Measurements from ENCODE around the gene YIPF6. TPM values are rescaled to one million over a fixed set of nuclear protein-coding genes. Genes with fewer than 3 reads are reported as not detected.
"Not testable (repeated sequence)": the region's sequence is repeated elsewhere in the genome, so short reads cannot be mapped to it uniquely, and the experiment has no call there.

The YIPF6 gene
- total and polyA plus RNA-seq, 2 experiments from 2014 or later = 17.0 to 39.2 TPM

DNA sequence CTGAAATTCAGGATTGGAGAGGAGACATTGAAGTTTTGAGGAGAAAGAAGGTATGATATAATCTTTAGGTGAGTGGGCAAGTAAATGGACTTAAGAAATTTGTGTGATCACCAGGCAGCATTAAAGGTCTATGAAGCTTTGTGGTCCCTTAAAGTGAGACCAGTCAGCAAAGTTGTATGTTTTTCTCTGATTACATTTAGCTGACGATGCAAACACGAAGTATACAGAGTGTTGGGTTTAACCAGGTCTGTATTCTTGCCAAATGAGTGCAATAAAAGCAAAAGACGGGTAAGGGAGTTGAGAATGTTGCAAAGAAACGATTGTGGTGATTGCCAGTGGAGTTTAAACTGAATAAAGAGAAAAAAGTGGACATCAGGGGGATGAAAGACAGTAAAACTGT, 11.6 kb upstream of the YIPF6 start:
- H3K36me3 ChIP-seq = no peaks in the 10 kb centered on the region
- H3K4me3 ChIP-seq = no peak overlapping the region
- DNase-seq (ENCODE audit: low read depth in 1 of 2, low spot score in 1 of 2) = no peak
- no peaks in the 10 kb centered on the region for H3K9me3 ChIP-seq (ENCODE audit: low read depth)
- H3K27me3 ChIP-seq = no peaks in the 10 kb centered on the region
- TF ChIP-seq, protein P1, sequence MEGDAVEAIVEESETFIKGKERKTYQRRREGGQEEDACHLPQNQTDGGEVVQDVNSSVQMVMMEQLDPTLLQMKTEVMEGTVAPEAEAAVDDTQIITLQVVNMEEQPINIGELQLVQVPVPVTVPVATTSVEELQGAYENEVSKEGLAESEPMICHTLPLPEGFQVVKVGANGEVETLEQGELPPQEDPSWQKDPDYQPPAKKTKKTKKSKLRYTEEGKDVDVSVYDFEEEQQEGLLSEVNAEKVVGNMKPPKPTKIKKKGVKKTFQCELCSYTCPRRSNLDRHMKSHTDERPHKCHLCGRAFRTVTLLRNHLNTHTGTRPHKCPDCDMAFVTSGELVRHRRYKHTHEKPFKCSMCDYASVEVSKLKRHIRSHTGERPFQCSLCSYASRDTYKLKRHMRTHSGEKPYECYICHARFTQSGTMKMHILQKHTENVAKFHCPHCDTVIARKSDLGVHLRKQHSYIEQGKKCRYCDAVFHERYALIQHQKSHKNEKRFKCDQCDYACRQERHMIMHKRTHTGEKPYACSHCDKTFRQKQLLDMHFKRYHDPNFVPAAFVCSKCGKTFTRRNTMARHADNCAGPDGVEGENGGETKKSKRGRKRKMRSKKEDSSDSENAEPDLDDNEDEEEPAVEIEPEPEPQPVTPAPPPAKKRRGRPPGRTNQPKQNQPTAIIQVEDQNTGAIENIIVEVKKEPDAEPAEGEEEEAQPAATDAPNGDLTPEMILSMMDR (IDR thresholded peaks at IDR 0.05; ENCODE audit: low read depth, low read length) = no peak
- H3K27ac ChIP-seq = no peak overlapping the region
- H3K4me1 ChIP-seq (ENCODE audit: low read depth) = no peaks in the 10 kb centered on the region

- TF ChIP-seq, protein P1 (IDR thresholded peaks at IDR 0.05; ENCODE audit: low read depth, low read length) = no peak
- no peaks in the 10 kb centered on the region for H3K9me3 ChIP-seq (ENCODE audit: low read depth)
- DNase-seq (ENCODE audit: low read depth in 1 of 2, low spot score in 1 of 2) = no peak
- H3K27ac ChIP-seq = no peak overlapping the region
- no peaks in the 10 kb centered on the region for H3K4me1 ChIP-seq (ENCODE audit: low read depth)
- H3K27me3 ChIP-seq = no peaks in the 10 kb centered on the region
- no peak overlapping the region for H3K4me3 ChIP-seq
- H3K36me3 ChIP-seq = no peaks in the 10 kb centered on the region
Observed at GRCh38 chrX:68487924-68488323, 10.9 kb upstream of the YIPF6 start.

DNA sequence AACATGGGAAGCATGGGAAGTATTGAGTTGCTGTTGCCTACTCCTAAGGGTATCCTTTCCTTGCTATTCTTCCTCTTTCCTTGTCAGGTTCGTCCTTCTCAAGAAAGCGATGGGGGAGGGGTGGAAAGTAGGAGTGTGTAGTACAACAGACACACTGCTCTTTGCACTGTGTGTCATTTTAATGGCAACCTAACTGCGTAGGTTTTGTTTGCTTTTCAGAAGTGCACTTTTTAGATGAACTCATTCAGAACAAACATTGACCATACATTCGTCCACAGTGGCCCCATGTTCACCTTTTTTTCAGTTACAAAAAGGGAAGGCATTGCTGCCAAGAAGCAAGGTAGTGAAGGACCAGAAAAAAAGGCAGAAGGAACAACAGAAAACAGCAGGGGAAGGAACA, 10.2 kb upstream of the YIPF6 start:
- Histone ChIP-seq H3K4me3 (no peak overlapping the region), H3K36me3 (no peaks in the 10 kb centered on the region), H3K4me1 (ENCODE audit: low read depth) (no peaks in the 10 kb centered on the region), H3K9me3 (ENCODE audit: low read depth) (no peaks in the 10 kb centered on the region), H3K27me3 (no peaks in the 10 kb centered on the region), H3K27ac (no peak overlapping the region)
- DNase-seq (ENCODE audit: low read depth in 1 of 2, low spot score in 1 of 2) = no peak
- TF ChIP-seq, protein P1 (IDR thresholded peaks at IDR 0.05; ENCODE audit: low read depth, low read length) = no peak

- H3K9me3 ChIP-seq (ENCODE audit: low read depth) = no peaks in the 10 kb centered on the region
- no peaks in the 10 kb centered on the region for H3K4me1 ChIP-seq (ENCODE audit: low read depth)
- peak; percentile 8 to 34 for DNase-seq (ENCODE audit: low read depth in 1 of 2, low spot score in 1 of 2)
- no peak overlapping the region for H3K4me3 ChIP-seq
- no peak overlapping the region for H3K27ac ChIP-seq
- TF ChIP-seq, protein P1 (IDR thresholded peaks at IDR 0.05; ENCODE audit: low read depth, low read length) = peak; percentile 45
- H3K27me3 ChIP-seq = no peaks in the 10 kb centered on the region
- no peaks in the 10 kb centered on the region for H3K36me3 ChIP-seq
Observed at GRCh38 chrX:68490644-68491043, 8.2 kb upstream of the YIPF6 start.

GRCh38 chrX:68492583-68492982, 6.3 kb upstream of the YIPF6 start:
- Histone ChIP-seq H3K9me3 (ENCODE audit: low read depth) (no peaks in the 10 kb centered on the region), H3K4me3 (no peak overlapping the region)
- TF ChIP-seq, protein P1 (IDR thresholded peaks at IDR 0.05; ENCODE audit: low read depth, low read length) = no peak

DNA sequence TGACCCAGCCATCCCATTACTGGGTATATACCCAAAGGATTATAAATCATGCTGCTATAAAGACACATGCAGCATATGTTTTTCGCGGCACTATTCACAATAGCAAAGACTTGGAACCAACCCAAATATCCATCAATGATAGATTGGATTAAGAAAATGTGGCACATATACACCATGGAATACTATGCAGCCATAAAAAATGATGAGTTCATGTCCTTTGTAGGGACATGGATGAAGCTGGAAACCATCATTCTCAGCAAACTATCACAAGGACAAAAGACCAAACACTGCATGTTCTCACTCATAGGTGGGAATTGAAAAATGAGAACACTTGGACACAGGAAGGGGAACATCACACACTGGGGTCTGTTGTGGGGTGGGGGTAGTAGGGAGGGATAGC, 5.1 kb upstream of the YIPF6 start:
- not testable (repeated sequence) for H3K27ac ChIP-seq; DNase-seq (ENCODE audit: low read depth in 1 of 2, low spot score in 1 of 2); H3K4me1 ChIP-seq (ENCODE audit: low read depth); H3K27me3 ChIP-seq; H3K9me3 ChIP-seq (ENCODE audit: low read depth); H3K4me3 ChIP-seq; H3K36me3 ChIP-seq

More at GRCh38 chrX:68492583-68492982, 6.3 kb upstream of the YIPF6 start:
- Histone ChIP-seq H3K36me3 (no peaks in the 10 kb centered on the region), H3K27ac (no peak overlapping the region), H3K27me3 (no peaks in the 10 kb centered on the region), H3K4me1 (ENCODE audit: low read depth) (no peaks in the 10 kb centered on the region)
- no peak for DNase-seq (ENCODE audit: low read depth in 1 of 2, low spot score in 1 of 2)
